ENCODE results near the gene CCSER1.

CCSER1 gene

GRCh38 chr4:90445380-90445779 lies 318.2 kb downstream of the CCSER1 start:
- Histone ChIP-seq H4K20me1 (ENCODE audit: low read depth, low read length) (no peaks in the 10 kb centered on the region), H3K79me2 (ENCODE audit: insufficient read depth, low read length) (no peaks in the 10 kb centered on the region), H3K9me2 (replicated peaks; ENCODE audit: insufficient read depth, low read length) (no peaks in the 10 kb centered on the region), H3K27me3 (ENCODE audit: low read length) (no peaks in the 10 kb centered on the region), H3K9ac (ENCODE audit: low read length) (no peak overlapping the region), H3K9me3 (ENCODE audit: insufficient read depth, low read length) (no peaks in the 10 kb centered on the region), H2AFZ (ENCODE audit: low read depth, low read length, severe bottlenecking) (no peak overlapping the region), H3F3A (ENCODE audit: insufficient read depth) (no peaks in the 10 kb centered on the region), H3K4me2 (ENCODE audit: low read depth, low read length, poor library complexity, severe bottlenecking) (no peak overlapping the region), H3K36me3 (ENCODE audit: low read length) (no peaks in the 10 kb centered on the region), H3K4me3 (ENCODE audit: insufficient read depth, low read length, poor library complexity, severe bottlenecking) (no peak overlapping the region), H3K27ac (ENCODE audit: low read depth, low read length) (no peak overlapping the region)
- TF ChIP-seq, protein P1, sequence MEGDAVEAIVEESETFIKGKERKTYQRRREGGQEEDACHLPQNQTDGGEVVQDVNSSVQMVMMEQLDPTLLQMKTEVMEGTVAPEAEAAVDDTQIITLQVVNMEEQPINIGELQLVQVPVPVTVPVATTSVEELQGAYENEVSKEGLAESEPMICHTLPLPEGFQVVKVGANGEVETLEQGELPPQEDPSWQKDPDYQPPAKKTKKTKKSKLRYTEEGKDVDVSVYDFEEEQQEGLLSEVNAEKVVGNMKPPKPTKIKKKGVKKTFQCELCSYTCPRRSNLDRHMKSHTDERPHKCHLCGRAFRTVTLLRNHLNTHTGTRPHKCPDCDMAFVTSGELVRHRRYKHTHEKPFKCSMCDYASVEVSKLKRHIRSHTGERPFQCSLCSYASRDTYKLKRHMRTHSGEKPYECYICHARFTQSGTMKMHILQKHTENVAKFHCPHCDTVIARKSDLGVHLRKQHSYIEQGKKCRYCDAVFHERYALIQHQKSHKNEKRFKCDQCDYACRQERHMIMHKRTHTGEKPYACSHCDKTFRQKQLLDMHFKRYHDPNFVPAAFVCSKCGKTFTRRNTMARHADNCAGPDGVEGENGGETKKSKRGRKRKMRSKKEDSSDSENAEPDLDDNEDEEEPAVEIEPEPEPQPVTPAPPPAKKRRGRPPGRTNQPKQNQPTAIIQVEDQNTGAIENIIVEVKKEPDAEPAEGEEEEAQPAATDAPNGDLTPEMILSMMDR (IDR thresholded peaks at IDR 0.05; ENCODE audit: insufficient read depth, low read length, poor library complexity, severe bottlenecking), result no peak
- TF ChIP-seq EZH2phosphoT487 (conservative IDR thresholded peaks at IDR 0.05; ENCODE audit: low read length), result no peak

DNA sequence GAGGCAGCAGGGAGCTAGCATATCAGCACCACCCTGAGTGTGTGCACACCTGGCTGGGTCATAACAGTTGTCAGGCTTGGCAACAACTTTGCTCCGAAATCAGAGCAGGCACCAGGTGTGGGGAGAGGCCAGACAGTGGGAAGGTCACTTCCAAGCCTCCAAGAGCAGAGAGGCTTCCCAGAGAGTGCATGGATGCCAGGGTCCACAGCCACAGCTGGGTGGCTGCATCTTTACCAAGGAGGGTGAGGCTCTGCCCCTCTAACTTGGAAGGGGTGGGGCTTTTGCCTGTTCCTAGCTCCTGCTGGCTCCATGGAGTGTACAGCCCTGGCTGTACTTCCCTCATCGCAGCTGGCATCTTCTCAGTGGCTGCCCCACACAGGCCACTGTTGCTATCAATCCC lies 322.4 kb downstream of the CCSER1 start:
- H3K4me2 ChIP-seq (ENCODE audit: low read depth, low read length, poor library complexity, severe bottlenecking), result no peak overlapping the region
- no peaks in the 10 kb centered on the region for H4K20me1 ChIP-seq (ENCODE audit: low read depth, low read length)
- no peaks in the 10 kb centered on the region for H3K9me3 ChIP-seq (ENCODE audit: insufficient read depth, low read length)
- no peaks in the 10 kb centered on the region for H3K79me2 ChIP-seq (ENCODE audit: insufficient read depth, low read length)
- no peak overlapping the region for H3K4me3 ChIP-seq (ENCODE audit: insufficient read depth, low read length, poor library complexity, severe bottlenecking)
- no peak overlapping the region for H3K9ac ChIP-seq (ENCODE audit: low read length)
- no peak for TF ChIP-seq EZH2phosphoT487 (conservative IDR thresholded peaks at IDR 0.05; ENCODE audit: low read length)
- TF ChIP-seq, protein P1 (IDR thresholded peaks at IDR 0.05; ENCODE audit: insufficient read depth, low read length, poor library complexity, severe bottlenecking), result no peak
- no peaks in the 10 kb centered on the region for H3F3A ChIP-seq (ENCODE audit: insufficient read depth)
- H3K27me3 ChIP-seq (ENCODE audit: low read length), result no peaks in the 10 kb centered on the region
- H2AFZ ChIP-seq (ENCODE audit: low read depth, low read length, severe bottlenecking), result no peak overlapping the region
- H3K9me2 ChIP-seq (replicated peaks; ENCODE audit: insufficient read depth, low read length), result no peaks in the 10 kb centered on the region
- no peak overlapping the region for H3K27ac ChIP-seq (ENCODE audit: low read depth, low read length)
- H3K36me3 ChIP-seq (ENCODE audit: low read length), result no peaks in the 10 kb centered on the region

DNA sequence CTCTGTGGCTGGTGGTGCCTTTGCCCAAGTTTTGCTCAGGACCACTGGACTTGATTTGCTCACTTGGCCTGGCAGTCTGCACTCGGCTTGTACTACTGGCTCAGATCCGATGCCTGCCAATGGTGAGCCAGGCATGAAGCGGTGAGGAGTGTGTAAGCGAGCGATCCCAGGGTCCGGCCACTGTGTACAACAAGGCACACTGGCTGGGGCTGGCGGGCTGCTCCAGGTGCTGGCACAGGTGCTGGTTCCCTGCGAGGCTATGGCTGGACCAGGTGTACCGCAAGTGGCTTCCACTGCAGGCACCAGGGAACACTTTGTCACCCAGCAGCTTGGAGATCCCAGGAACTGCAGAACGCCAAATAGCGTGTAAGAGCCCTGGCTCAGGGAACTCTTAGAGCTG lies 329.7 kb downstream of the CCSER1 start:
- Histone ChIP-seq H3K27me3 (ENCODE audit: low read length) (no peaks in the 10 kb centered on the region), H3K79me2 (ENCODE audit: insufficient read depth, low read length) (no peaks in the 10 kb centered on the region), H3K9me2 (replicated peaks; ENCODE audit: insufficient read depth, low read length) (no peaks in the 10 kb centered on the region), H3K27ac (ENCODE audit: low read depth, low read length) (no peak overlapping the region), H3K9me3 (ENCODE audit: insufficient read depth, low read length) (no peaks in the 10 kb centered on the region), H4K20me1 (ENCODE audit: low read depth, low read length) (no peaks in the 10 kb centered on the region), H3F3A (ENCODE audit: insufficient read depth) (no peaks in the 10 kb centered on the region), H3K36me3 (ENCODE audit: low read length) (no peaks in the 10 kb centered on the region), H3K9ac (ENCODE audit: low read length) (no peak overlapping the region), H3K4me2 (ENCODE audit: low read depth, low read length, poor library complexity, severe bottlenecking) (no peak overlapping the region), H2AFZ (ENCODE audit: low read depth, low read length, severe bottlenecking) (no peak overlapping the region), H3K4me3 (ENCODE audit: insufficient read depth, low read length, poor library complexity, severe bottlenecking) (no peak overlapping the region)
- no peak for TF ChIP-seq EZH2phosphoT487 (conservative IDR thresholded peaks at IDR 0.05; ENCODE audit: low read length)
- TF ChIP-seq, protein P1 (IDR thresholded peaks at IDR 0.05; ENCODE audit: insufficient read depth, low read length, poor library complexity, severe bottlenecking), result no peak

Measured in SU-DHL-6 (cell line).